Measurements from ENCODE around the gene BRI3BP. TPM values are rescaled to one million over a fixed set of nuclear protein-coding genes. Genes with fewer than 3 reads are reported as not detected.
"Not testable (repeated sequence)": the region's sequence is repeated elsewhere in the genome, so short reads cannot be mapped to it uniquely, and the experiment has no call there.

BRI3BP gene
- total RNA-seq, 2 donors from 2014 or later = 14.8 to 29.3 TPM

- Mint-ChIP-seq H3K27ac (no peak overlapping the region), H3K9me3 (no peaks in the 10 kb centered on the region), H3K4me3 (no peak overlapping the region), H3K4me1 (no peaks in the 10 kb centered on the region), H3K36me3 (ENCODE audit: low read depth) (peaks cover 26% of the 10 kb centered on the region), H3K27me3 (no peaks in the 10 kb centered on the region)
- ATAC-seq (replicated peaks) = no peak
Observed at GRCh38 chr12:125023065-125023464, 29.6 kb downstream of the BRI3BP start.

GRCh38 chr12:125024949-125025563 is 31.6 kb downstream of the BRI3BP start:
- Mint-ChIP-seq H3K9me3 (no peaks in the 10 kb centered on the region), H3K27ac (no peak overlapping the region), H3K36me3 (ENCODE audit: low read depth) (peaks cover 22% of the 10 kb centered on the region), H3K4me1 (no peaks in the 10 kb centered on the region), H3K4me3 (no peak overlapping the region), H3K27me3 (no peaks in the 10 kb centered on the region)
- ATAC-seq (replicated peaks) = no peak

- no peak for ATAC-seq (replicated peaks)
- Mint-ChIP-seq H3K27me3 (no peaks in the 10 kb centered on the region), H3K4me3 (no peak overlapping the region), H3K9me3 (no peaks in the 10 kb centered on the region), H3K36me3 (ENCODE audit: low read depth) (peaks cover 22% of the 10 kb centered on the region), H3K27ac (no peak overlapping the region), H3K4me1 (no peaks in the 10 kb centered on the region)
Observed at GRCh38 chr12:125025606-125026235, 32.3 kb downstream of the BRI3BP start.

GRCh38 chr12:125028106-125028505 is 34.7 kb downstream of the BRI3BP start:
- Mint-ChIP-seq H3K4me1 (no peaks in the 10 kb centered on the region), H3K4me3 (no peak overlapping the region), H3K36me3 (ENCODE audit: low read depth) (peaks cover 16% of the 10 kb centered on the region), H3K27me3 (no peaks in the 10 kb centered on the region), H3K9me3 (no peaks in the 10 kb centered on the region), H3K27ac (no peak overlapping the region)
- ATAC-seq (replicated peaks) = no peak

GRCh38 chr12:125029761-125030358 is 36.4 kb downstream of the BRI3BP start:
- H3K27me3 Mint-ChIP-seq = no peaks in the 10 kb centered on the region
- no peak overlapping the region for H3K4me3 Mint-ChIP-seq

GRCh38 chr12:125031471-125031870 is 38.0 kb downstream of the BRI3BP start:
- not testable (repeated sequence) for H3K9me3 Mint-ChIP-seq; H3K36me3 Mint-ChIP-seq (ENCODE audit: low read depth); H3K4me1 Mint-ChIP-seq; H3K4me3 Mint-ChIP-seq; H3K27me3 Mint-ChIP-seq; ATAC-seq (replicated peaks)
- peak overlapping the region; percentile 62 for H3K27ac Mint-ChIP-seq

More at GRCh38 chr12:125029761-125030358, 36.4 kb downstream of the BRI3BP start:
- H3K9me3 Mint-ChIP-seq = no peaks in the 10 kb centered on the region
- ATAC-seq (replicated peaks) = no peak
- H3K27ac Mint-ChIP-seq = no peak overlapping the region
- no peaks in the 10 kb centered on the region for H3K4me1 Mint-ChIP-seq
- H3K36me3 Mint-ChIP-seq (ENCODE audit: low read depth) = peaks cover 10% of the 10 kb centered on the region

GRCh38 chr12:125032466-125033152 is 39.2 kb downstream of the BRI3BP start:
- Mint-ChIP-seq H3K36me3 (ENCODE audit: low read depth) (no peaks in the 10 kb centered on the region), H3K27me3 (no peaks in the 10 kb centered on the region), H3K9me3 (no peaks in the 10 kb centered on the region), H3K4me1 (no peaks in the 10 kb centered on the region), H3K4me3 (no peak overlapping the region), H3K27ac (no peak overlapping the region)
- no peak for ATAC-seq (replicated peaks)

- Mint-ChIP-seq H3K4me1 (no peaks in the 10 kb centered on the region), H3K36me3 (ENCODE audit: low read depth) (no peaks in the 10 kb centered on the region), H3K9me3 (no peaks in the 10 kb centered on the region), H3K4me3 (no peak overlapping the region), H3K27me3 (no peaks in the 10 kb centered on the region), H3K27ac (no peak overlapping the region)
- ATAC-seq (replicated peaks) = no peak
Observed at GRCh38 chr12:125033288-125033687, 39.8 kb downstream of the BRI3BP start.

- H3K9me3 Mint-ChIP-seq = no peaks in the 10 kb centered on the region
- H3K4me1 Mint-ChIP-seq = no peaks in the 10 kb centered on the region
- H3K27me3 Mint-ChIP-seq = no peaks in the 10 kb centered on the region
- H3K36me3 Mint-ChIP-seq (ENCODE audit: low read depth) = no peaks in the 10 kb centered on the region
- no peak overlapping the region for H3K4me3 Mint-ChIP-seq
- H3K27ac Mint-ChIP-seq = no peak overlapping the region
- no peak for ATAC-seq (replicated peaks)
Observed at GRCh38 chr12:125038976-125039625, 45.7 kb downstream of the BRI3BP start.

- no peak for ATAC-seq (replicated peaks)
- peaks cover 5% of the 10 kb centered on the region for H3K4me1 Mint-ChIP-seq
- H3K27me3 Mint-ChIP-seq = no peaks in the 10 kb centered on the region
- H3K36me3 Mint-ChIP-seq (ENCODE audit: low read depth) = no peaks in the 10 kb centered on the region
- H3K4me3 Mint-ChIP-seq = peak overlapping the region; percentile 87
- H3K9me3 Mint-ChIP-seq = no peaks in the 10 kb centered on the region
- peak overlapping the region; percentile 58 for H3K27ac Mint-ChIP-seq
Observed at GRCh38 chr12:125049093-125049458, 55.6 kb downstream of the BRI3BP start.

GRCh38 chr12:125050446-125050845 is 57.0 kb downstream of the BRI3BP start:
- H3K9me3 Mint-ChIP-seq = no peaks in the 10 kb centered on the region
- H3K4me1 Mint-ChIP-seq = peaks cover 5% of the 10 kb centered on the region
- H3K36me3 Mint-ChIP-seq (ENCODE audit: low read depth) = no peaks in the 10 kb centered on the region
- no peak overlapping the region for H3K27ac Mint-ChIP-seq
- peak overlapping the region; percentile 87 for H3K4me3 Mint-ChIP-seq
- ATAC-seq (replicated peaks) = no peak
- H3K27me3 Mint-ChIP-seq = no peaks in the 10 kb centered on the region

GRCh38 chr12:125050868-125051267 is 57.4 kb downstream of the BRI3BP start:
- Mint-ChIP-seq H3K27ac (no peak overlapping the region), H3K27me3 (no peaks in the 10 kb centered on the region), H3K4me1 (peaks cover 5% of the 10 kb centered on the region), H3K36me3 (ENCODE audit: low read depth) (no peaks in the 10 kb centered on the region), H3K4me3 (peak overlapping the region; percentile 87), H3K9me3 (no peaks in the 10 kb centered on the region)
- ATAC-seq (replicated peaks) = no peak

- no peak overlapping the region for H3K4me3 Mint-ChIP-seq
- peaks cover 15% of the 10 kb centered on the region for H3K27me3 Mint-ChIP-seq
- no peaks in the 10 kb centered on the region for H3K36me3 Mint-ChIP-seq (ENCODE audit: low read depth)
- H3K27ac Mint-ChIP-seq = no peak overlapping the region
- H3K9me3 Mint-ChIP-seq = no peaks in the 10 kb centered on the region
- H3K4me1 Mint-ChIP-seq = peaks cover 5% of the 10 kb centered on the region
- ATAC-seq (replicated peaks) = no peak
Observed at GRCh38 chr12:125053821-125054220, 60.4 kb downstream of the BRI3BP start.

- Mint-ChIP-seq H3K27me3 (peaks cover 21% of the 10 kb centered on the region), H3K4me1 (no peaks in the 10 kb centered on the region)
- ATAC-seq (replicated peaks) = no peak
Observed at GRCh38 chr12:125055591-125055990, 62.1 kb downstream of the BRI3BP start.

More at GRCh38 chr12:125055591-125055990, 62.1 kb downstream of the BRI3BP start:
- Mint-ChIP-seq H3K4me3 (no peak overlapping the region), H3K27ac (no peak overlapping the region), H3K9me3 (no peaks in the 10 kb centered on the region), H3K36me3 (ENCODE audit: low read depth) (no peaks in the 10 kb centered on the region)

All from activated T-helper 17 cell treated with anti-CD3 and anti-CD28 coated beads, Interleukin-2, amount 50 U/mL, for 72 hours (primary cell).